ENCODE measurements around the gene ASB10.

ASB10 gene, protein sequence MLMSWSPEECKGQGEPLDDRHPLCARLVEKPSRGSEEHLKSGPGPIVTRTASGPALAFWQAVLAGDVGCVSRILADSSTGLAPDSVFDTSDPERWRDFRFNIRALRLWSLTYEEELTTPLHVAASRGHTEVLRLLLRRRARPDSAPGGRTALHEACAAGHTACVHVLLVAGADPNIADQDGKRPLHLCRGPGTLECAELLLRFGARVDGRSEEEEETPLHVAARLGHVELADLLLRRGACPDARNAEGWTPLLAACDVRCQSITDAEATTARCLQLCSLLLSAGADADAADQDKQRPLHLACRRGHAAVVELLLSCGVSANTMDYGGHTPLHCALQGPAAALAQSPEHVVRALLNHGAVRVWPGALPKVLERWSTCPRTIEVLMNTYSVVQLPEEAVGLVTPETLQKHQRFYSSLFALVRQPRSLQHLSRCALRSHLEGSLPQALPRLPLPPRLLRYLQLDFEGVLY

DNA sequence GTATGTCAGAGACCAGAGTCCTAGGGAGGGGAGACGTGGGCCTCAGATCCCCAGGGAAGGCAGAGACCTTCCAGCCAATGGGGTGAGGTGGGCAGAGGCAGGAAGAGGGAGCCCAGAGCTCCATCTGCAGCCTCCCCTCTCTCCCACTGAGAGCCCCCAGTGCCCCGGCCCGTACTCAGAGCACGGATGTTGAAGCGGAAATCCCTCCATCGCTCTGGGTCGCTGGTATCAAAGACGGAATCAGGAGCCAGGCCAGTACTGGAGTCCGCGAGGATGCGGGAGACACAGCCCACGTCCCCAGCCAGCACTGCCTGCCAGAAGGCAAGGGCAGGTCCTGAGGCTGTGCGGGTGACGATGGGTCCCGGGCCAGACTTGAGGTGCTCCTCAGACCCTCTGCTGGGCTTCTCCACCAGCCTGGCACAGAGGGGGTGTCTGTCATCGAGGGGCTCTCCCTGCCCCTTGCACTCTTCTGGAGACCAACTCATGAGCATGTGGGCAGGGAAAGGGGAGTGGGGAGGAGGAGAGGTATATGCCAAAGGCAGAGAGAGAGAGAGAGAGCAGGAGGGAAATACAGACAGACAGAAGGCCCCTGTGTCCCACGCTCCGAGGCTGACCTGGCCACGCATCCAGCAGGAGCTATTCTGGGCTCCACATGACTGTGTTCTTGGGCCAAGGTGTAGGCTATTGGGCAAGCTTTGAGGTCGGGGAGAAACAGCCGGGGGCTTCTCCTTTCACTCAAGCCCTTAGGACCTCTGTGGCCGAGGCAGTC, at the start of gene ASB10:
TSS of gene ASB10 (minus strand) at position 611 of the 769 bp plus-strand sequence. CDS start at position 491, 120 bp downstream.
- no peak for DNase-seq

DNA sequence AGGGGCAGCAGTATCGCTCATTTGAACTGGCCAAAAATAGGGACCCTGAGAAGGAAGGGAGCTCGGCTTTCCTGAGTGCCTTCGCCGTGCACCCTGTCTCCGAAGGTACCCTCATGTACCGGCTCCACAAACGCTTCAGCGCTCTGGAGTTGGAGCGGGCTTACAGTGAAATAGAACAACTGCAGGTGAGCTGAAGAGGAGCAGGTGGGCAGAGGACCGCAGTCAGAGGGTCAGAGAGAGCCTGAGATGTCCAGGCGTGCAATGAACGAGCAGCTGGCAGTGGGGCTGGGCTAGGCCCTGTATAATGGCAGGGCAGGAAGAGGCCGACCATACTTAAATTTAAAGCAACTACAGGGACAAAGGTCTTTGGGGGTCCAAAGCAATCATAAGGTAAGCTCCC, 49.4 kb upstream of the ASB10 start:
- DNase-seq: no peak

DNA sequence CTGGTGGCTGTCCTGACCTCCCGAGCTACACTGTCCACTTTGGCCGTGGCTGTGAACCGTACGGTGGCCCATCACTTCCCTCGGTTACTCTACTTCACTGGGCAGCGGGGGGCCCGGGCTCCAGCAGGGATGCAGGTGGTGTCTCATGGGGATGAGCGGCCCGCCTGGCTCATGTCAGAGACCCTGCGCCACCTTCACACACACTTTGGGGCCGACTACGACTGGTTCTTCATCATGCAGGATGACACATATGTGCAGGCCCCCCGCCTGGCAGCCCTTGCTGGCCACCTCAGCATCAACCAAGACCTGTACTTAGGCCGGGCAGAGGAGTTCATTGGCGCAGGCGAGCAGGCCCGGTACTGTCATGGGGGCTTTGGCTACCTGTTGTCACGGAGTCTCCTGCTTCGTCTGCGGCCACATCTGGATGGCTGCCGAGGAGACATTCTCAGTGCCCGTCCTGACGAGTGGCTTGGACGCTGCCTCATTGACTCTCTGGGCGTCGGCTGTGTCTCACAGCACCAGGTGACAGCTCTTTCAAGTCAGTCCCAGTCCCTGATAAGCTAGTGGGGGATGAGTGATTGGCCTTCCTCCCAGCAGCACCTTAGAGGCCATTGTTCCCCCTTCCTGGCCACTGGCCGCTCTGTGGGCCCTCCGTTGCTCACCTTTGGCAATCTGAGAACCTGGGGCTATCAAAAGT, 48.2 kb upstream of the ASB10 start:
- no peak for DNase-seq

DNA sequence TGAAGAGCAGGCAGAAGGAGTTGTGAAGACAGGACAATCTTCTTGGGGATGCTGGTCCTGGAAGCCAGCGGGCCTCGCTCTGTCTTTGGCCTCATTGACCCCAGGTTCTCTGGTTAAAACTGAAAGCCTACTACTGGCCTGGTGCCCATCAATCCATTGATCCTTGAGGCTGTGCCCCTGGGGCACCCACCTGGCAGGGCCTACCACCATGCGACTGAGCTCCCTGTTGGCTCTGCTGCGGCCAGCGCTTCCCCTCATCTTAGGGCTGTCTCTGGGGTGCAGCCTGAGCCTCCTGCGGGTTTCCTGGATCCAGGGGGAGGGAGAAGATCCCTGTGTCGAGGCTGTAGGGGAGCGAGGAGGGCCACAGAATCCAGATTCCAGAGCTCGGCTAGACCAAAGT, 46.8 kb upstream of the ASB10 start:
- DNase-seq: no peak

DNA sequence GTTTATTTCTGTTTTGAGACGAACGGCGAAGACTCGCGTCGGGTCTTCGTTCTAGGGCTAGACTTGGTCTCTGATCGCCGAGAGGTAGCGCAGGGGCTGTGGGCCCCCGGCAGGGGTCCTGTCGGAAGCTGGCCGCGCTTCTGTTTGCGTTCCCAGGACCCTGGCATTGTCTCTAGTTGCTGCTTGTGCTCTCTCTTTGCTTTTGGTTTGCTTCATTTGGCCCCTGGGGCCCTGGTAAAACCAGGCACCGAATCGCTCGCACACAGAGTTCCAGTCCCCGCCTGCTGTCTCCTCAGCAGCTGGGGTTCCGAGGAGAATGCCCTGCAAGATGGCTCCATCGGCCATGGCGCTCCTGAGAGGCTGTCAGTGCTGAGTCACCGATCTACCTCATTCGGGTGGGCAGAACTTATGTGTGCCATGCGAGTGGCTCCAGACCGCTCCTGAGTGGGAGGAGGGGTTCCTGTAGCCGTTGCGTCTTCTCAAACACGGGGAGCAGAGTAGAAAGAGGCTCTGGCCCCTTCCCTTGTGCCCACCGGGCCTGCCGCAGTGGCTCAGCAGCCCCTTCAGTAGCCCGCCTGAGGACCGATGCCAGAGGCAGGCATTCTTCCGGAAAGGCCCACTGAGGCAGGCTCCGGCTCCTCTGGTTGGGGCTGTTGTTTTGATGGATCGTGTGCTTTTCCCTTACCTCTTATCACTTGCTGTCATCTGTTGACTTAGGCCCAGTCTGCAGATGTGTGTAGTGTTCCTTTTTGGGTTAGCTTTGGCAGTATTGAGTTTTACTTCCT, 46.1 kb upstream of the ASB10 start:
- no peak for DNase-seq

DNA sequence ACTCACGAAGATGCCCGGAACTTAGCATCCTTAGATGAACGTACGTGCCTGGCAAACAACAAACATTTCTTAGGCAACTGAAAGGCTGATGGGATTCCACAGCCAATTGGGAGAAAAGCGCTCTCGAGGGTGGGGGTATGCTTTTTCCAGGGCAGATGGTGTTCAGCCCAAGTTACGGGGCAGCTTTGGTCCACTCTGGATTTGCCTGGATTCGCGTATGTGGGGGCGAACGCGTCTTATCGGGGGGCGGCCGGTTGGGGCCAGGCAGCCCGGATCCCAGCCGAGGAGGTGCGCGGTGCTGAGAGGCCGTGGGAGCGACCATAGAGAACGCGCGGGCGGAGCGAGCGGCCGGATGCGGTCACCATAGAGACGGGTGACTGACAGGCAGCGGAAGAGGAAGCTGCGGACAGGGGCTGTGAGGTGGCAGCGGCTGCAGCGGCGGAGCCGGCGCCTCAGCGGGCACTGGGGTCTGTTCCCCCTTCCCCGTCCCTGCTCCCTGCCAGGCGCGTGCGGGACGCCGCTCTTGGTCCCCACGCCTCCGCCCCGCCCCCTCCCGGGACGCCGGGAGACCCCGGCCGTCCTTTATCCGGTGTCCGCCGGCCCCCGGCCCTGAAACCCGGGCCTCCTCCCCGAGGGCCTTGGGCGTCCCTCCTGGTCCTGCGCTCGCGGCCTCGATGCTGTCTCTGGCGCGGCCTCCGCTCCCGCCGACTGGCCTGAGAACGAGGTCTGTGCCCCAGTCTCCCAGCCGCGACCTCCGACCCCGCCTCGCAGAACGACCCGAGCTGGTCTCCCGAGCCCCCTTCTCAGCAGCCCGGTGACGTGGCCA, 45.3 kb upstream of the ASB10 start, which contains the start of gene CHPF2:
TSS of gene CHPF2 (plus strand) at position 393 of the 826 bp plus-strand sequence. CDS start 1,529 bp downstream, outside the sequence.
- no peak for DNase-seq

DNA sequence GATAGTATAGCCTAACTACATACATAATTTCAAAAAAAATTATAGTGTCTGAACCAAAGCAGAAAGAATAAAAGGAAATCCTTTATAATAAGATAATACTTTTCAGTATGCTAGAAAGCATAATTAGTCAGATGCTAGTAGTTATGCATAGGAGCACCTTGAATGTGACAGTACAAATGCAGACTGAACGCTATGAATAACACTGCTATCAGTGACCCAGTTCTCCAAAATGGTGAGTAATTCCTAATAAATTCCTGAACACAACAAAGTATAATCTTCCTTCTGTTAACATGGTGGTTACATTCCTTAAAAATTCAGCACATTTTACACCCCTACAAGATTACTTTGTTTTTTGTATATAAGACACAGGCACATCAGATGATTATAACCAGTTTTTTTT, 44.0 kb upstream of the ASB10 start:
- DNase-seq: no peak

DNA sequence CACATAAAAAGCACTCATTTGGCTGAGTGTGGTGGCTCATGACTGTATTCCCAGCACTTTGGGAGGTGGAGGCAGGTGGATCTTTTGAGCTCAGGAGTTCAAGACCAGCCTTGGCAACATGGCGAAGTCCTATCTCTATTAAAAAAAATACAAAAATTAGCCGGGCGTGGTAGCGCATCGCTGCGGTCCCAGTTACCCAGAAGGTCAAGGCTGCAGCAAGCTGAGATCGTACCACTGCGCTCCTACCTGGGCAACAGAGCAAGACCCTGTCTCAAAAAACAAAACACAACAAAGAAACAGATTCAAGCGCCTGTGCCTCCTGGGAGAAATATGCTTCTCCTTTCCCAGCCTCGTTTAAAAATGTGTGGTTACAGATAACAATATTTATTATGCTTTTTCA, 42.2 kb upstream of the ASB10 start:
- no peak for DNase-seq

DNA sequence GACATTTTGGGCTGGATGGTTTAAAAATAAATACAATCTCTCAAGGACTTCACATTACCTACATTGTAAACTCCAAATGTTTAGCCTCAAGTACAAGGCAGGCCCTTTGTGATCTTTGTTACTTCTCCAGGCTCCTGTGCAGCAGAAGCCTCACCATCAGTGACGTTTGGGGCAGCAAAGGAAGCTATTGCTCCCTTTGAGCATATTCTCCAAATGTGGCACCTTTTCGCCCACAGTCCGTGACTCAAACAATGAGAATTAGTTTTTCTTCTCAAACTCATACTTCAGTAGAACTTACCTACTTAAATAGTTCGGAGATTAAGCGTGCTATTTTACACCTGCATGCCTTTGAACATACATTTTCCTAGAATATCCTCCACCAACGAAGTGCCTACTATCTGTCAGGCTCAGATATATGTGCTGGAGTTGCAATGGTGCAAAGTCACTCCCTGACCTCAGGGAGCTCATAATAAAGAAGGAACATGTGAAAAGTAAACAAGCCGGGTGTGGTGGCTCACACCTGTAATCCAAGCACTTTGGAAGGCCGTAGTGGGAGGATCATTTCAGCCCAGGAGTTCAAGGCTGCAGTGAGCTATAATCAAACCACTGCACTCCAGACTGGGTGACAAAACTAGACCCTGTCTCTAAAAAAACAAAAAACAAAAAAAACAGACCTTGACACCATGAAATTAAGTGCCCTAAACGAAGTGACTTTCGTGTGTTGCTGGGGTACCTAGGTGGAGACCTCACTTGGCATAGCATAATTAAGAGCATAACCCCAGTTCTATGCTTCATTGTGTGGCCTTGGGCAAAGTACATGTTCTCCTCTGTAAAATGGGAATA, 41.2 kb upstream of the ASB10 start:
- DNase-seq: no peak

DNA sequence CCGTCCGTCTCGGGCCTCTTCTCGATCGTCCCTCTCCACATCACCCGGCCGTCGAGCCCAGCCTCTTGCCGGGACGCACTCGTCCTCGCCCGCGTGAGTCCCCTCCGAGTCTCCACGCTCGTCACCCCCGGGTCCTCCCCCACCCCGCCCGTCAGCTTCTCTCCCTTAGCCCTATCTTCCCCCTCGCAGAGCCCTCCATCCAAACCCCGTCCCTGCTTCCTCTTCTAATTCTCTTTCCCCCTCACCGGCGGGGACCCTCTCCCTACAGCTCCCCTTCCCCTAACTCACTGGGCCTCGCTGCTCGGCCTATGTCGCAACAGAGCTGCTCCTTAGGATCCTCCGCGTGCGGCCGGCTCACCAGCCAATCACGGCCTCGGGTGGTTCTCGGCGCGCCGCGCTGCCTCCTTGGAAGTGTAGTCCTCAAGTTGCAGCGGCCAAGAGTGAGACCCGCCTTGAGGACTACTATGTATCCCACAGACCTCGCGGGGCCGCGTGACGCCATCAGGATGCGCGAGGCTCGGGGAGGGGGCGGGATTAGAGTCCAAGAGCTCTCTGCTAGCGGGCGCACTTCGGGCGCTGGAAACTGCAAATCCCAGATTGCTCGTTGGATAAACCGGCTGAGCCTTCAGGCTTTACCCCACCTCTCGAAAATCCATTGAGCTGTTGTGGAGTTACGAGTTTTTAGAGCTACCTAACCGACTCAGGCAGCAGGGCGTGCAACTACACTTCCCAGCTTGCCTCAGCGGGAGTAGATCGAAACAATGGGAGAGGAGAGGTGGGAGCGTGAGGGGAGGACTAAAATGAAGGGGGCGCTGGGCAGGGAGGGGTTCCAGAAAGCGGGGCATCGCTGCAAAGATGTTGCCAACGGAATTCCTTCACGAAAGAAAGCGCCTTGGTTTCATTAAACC, 40.1 kb upstream of the ASB10 start, which contains the start of gene ABCF2:
TSS of gene ABCF2 (minus strand) at position 331 of the 908 bp plus-strand sequence. CDS start 747 bp downstream, outside the sequence.
- DNase-seq: peak; percentile 77

DNA sequence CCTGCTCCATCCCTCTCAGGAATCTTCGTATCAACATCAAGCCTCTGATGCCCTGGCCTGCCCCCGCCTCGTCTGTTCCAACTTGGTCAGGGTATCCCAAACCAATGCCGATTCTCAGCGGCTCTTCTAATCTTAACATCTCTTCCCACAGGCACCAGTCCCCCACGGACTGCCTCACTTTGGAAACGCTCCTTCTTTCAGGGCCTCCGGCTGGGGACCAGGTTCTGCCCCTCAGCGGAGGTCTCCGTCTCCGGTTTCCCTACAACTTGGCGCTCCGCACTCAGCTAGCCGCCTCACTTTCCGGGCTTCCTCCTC, 39.5 kb upstream of the ASB10 start:
- no peak for DNase-seq

DNA sequence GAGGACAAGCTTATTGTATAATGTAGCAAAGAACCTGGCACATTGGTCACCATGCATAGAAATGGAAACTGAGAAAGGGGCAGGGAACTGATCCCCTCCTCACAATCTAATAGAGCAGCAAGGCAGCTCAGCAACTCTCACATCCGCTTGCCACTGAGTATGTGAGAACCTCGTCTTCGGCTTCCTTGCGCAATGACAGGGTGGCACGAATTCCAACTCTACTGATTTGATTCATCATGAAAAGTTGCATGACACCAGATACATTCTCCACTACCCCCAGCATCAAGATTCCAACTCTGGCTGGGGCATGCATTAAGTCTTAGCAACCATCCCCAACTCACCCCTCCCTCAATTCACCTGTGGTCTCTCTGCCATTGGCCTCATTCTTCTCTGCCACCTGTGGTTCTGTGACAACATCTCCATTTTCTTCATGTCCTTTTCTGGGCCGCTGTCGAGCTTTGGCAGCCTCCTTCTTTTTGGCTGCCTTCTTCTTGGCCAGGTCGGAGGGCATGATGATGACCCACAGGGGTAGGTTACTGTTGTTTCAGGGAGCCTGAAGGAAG, 39.0 kb upstream of the ASB10 start:
- DNase-seq: no peak

DNA sequence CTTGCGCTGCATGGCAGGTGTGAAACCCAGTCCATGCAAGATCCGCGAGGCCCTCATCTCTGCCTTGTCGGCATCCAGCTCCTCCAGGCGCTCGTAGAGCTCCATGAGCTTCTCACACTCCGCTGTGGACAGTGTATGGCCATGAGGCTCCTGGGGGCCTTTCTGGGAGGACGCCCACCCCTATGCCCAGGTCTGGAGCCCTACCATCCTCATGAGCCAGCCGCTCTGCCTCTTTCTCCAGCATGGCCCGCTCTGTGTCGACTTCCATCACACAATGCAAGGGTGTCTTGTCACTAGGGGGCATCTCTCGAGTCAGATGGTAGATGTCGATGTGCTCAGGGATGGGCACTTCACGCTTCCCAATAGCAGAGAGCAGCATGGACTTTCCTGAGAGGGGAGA, 36.7 kb upstream of the ASB10 start:
- DNase-seq: no peak

DNA sequence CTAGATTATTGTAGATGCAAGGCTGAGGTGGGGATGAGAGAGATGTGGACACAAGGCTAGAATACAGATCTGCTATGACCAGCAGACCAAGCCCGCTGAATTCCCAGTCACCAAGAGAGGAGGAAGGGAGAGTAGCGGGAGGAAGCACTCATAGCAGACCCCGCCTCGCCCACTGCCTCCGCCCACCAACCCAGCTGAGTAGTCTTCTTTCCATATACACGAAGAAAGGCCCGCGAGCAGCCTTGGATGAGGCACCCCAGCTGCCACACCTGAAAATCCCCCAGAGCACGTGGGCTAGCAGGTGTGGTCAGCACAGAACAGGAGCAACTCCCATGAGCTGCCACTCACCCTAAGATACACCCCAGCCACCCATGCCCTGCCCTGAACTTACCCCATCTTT, 31.1 kb upstream of the ASB10 start:
- DNase-seq: no peak

DNA sequence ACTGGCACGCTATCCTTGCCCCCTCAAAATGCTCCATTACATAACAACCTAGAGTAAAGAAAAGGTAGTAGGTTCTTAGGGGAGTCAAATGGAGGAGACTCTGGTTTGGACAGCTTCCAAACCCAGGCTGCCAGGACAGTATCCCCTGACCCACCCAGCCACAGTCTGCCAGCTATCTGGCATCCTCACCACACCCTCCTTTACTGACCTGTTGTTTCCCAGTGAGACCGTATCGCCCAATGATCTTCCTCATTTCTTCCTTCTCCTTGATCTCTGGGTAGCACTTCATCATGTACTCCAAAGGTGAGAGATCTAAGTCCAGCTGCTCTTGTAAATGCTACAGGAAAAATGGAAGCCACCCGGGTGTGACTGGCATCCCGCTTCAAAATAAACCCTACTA, 28.3 kb upstream of the ASB10 start:
- no peak for DNase-seq

DNA sequence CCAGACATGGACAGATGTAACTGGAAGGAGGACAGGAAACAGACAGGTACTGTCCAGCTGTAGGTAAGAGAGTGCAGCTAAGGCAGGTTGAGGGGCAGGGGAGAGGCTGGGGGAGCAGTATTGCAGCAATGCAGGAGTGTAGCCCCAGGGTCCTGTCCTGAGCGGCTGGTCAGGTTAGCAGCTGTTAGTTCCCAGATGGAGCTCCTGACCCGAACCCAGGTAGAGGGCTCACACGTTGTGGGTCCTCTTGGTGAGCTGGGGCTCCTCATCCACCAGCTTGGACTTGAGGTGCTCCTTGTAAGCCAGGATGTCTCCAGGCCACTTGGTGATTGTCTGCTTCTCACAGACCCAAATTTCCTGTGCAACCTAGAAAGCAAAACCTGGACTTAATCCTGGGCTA, 26.8 kb upstream of the ASB10 start:
- no peak for DNase-seq

DNA sequence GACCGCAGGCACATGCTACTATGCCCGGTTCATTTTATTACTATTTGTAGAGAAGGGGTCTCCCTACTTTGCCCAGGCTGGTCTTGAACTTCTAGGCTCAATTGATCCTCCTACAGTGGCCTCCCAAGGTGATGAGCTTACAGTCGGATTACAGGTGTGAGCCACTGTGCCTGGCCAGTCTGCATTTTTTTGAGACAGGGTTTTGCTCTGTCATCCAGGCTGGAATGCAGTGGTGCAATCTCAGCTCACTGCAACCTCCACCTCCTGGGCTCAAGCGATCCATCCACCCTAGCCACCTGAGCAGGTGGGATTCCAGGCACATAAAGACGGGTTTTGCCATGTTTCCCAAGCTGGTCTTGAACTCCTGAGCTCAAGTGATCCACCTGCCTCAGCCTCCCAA, 25.6 kb upstream of the ASB10 start:
- no peak for DNase-seq

DNA sequence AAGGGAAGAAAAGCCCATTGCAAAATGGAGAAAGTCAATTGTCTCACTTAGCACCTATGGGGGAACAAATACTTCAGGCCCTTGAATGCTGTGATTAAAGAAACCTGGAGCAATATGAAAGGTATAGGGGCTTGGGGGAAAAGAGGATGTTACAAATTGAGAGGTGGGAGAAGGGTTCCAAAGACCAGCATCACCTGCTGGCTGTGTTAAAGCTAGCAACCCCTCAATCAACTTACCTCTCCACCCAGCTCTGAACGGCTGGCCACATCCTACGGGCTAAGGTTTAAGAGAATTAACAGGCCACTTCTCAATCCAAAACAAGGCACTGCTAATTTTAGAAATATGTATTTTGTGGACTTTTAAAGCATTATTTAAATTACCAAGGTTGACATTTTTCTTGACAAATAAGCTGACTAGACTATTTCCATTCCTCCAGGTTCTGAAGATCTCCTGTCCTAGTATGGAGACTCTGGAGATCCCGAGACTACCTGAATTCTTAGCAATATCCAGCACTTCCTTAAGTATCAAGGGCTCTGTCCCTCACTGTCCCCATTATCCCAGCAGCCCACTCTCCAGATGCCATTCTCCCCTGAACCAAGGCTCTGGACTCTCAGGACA, 24.2 kb upstream of the ASB10 start:
- no peak for DNase-seq
